Endothelial cell of umbilical vein (primary cell): Measurements from ENCODE around the gene GRAMD1B. TPM values are rescaled to one million over a fixed set of nuclear protein-coding genes. Genes with fewer than 3 reads are reported as not detected.

Experiments used
- BruUV-seq: library from RNA; stranded (reverse); fragments of 400-500 nt; replicated peaks from 2 replicates; lab custom pipeline; 2021; lab: Mats Ljungman, UMichigan
- CTCF ChIA-PET: fragments of 300-600, 350-600 bp; sonication (Branson Sonifier 250); formaldehyde crosslinking; loops from one replicate; lab custom pipeline; 2021; ENCODE audit warnings: antibody characterized with exemption, inconsistent platforms; lab: Charles Lee
- POLR2A ChIA-PET: fragments of 300-600, 350-600 bp; sonication (Branson Sonifier 250); formaldehyde crosslinking; loops from one replicate; lab custom pipeline; 2021; ENCODE audit warnings: antibody characterized with exemption, inconsistent platforms; lab: Charles Lee
- DNase-seq: peaks from one replicate; pipeline ENCODE4 v3.0.0-alpha.2; 2011; ENCODE audit warnings: low read depth, low spot score
- FAIRE-seq: peaks from 2 replicates; lab custom pipeline; 2011; peaks lifted over from hg19 to GRCh38; lab: Jason Lieb, UNC
- H2AFZ ChIP-seq: 2 replicates; pipeline ENCODE4 v1.6.0; 2012; ENCODE audit warnings: low read depth, low read length, control low read depth, inconsistent platforms
- H3K27ac ChIP-seq: 2 replicates; pipeline ENCODE4 v1.5.1; 2011; ENCODE audit warnings: low read depth, mild to moderate bottlenecking, control low read depth, low read length, moderate library complexity; ENCODE audit not compliant: insufficient read depth
- H3K27me3 ChIP-seq, 2 experiments: 2 replicates each; pipeline versions ENCODE4 v1.6.0 to v1.6.1; 2011; ENCODE audit warnings: low read length in 2 of 2, mixed read lengths in 1 of 2; ENCODE audit not compliant: control insufficient read depth in 2 of 2, insufficient read depth in 2 of 2
- H3K36me3 ChIP-seq, 2 experiments: 2 replicates in 1 of 2; 3 replicates in 1 of 2; pipeline ENCODE4 v1.5.1; 2011; ENCODE audit warnings: low read length in 2 of 2, mild to moderate bottlenecking in 1 of 2, moderate library complexity in 1 of 2; ENCODE audit not compliant: control insufficient read depth in 2 of 2, insufficient read depth in 2 of 2; ENCODE audit errors: extremely low read depth in 1 of 2
- H3K4me1 ChIP-seq: 3 replicates; pipeline ENCODE4 v1.5.1; 2011; ENCODE audit warnings: mild to moderate bottlenecking, low read length; ENCODE audit not compliant: control insufficient read depth, insufficient read depth; ENCODE audit errors: extremely low read depth
- H3K4me2 ChIP-seq: 2 replicates; pipeline ENCODE4 v1.6.1; 2011; ENCODE audit warnings: low read length, control low read depth, mixed read lengths; ENCODE audit not compliant: insufficient read depth
- H3K4me3 ChIP-seq, 3 experiments: fragments of 200-600 bp in 1 of 3; sonication (generic), shearing (Covaris generic) in 1 of 3; replicated peaks in 1 of 3; 2 replicates each; pipeline ENCODE4 v1.5.1; 2011 to 2016; ENCODE audit warnings: control low read depth in 3 of 3, low read length in 3 of 3, mild to moderate bottlenecking in 2 of 3, inconsistent platforms in 1 of 3, low read depth in 1 of 3, moderate library complexity in 1 of 3; ENCODE audit not compliant: insufficient read depth in 1 of 3
- H3K79me2 ChIP-seq: 2 replicates; pipeline ENCODE4 v1.6.0; 2012; ENCODE audit warnings: low read length, inconsistent platforms; ENCODE audit not compliant: control insufficient read depth, insufficient read depth
- H3K9ac ChIP-seq: replicated peaks from 2 replicates; pipeline ENCODE3; 2011; ENCODE audit warnings: low read length, control low read depth; ENCODE audit not compliant: insufficient read depth; ENCODE audit errors: extremely low read depth
- H3K9me1 ChIP-seq: replicated peaks from 3 replicates; pipeline ENCODE4 v1.6.0; 2011; ENCODE audit warnings: mild to moderate bottlenecking, low read length; ENCODE audit not compliant: control insufficient read depth, insufficient read depth; ENCODE audit errors: extremely low read depth
- H3K9me3 ChIP-seq: replicated peaks from 2 replicates; pipeline ENCODE4 v1.5.1; 2012; ENCODE audit warnings: low read length, inconsistent platforms; ENCODE audit not compliant: control insufficient read depth, insufficient read depth
- H4K20me1 ChIP-seq: replicated peaks from 2 replicates; pipeline ENCODE3; 2011; ENCODE audit warnings: mild to moderate bottlenecking, low read length; ENCODE audit not compliant: control insufficient read depth, insufficient read depth; ENCODE audit errors: extremely low read depth
- CTCF ChIP-seq, 2 donors: IDR thresholded peaks; 1 replicate in 1 of 2; 2 replicates in 1 of 2; pipeline ENCODE4 v1.5.1; 2011; ENCODE audit warnings: low read length in 2 of 2, mild to moderate bottlenecking in 2 of 2, moderate library complexity in 2 of 2, control low read depth in 1 of 2, inconsistent platforms in 1 of 2, low read depth in 1 of 2; ENCODE audit not compliant: insufficient read depth in 1 of 2; ENCODE audit errors: extremely low read depth in 1 of 2
- EZH2 ChIP-seq: IDR thresholded peaks from 2 replicates; pipeline ENCODE4 v1.6.1; 2012; ENCODE audit warnings: borderline replicate concordance, low read depth, mild to moderate bottlenecking, moderate library complexity, low read length, inconsistent platforms; ENCODE audit not compliant: severe bottlenecking
- FOS ChIP-seq: IDR thresholded peaks from 2 replicates; pipeline ENCODE4 v1.6.1; 2011; ENCODE audit warnings: mild to moderate bottlenecking, low read length, moderate library complexity, borderline replicate concordance; ENCODE audit not compliant: insufficient read depth
- GATA2 ChIP-seq: IDR thresholded peaks from 2 replicates; pipeline ENCODE4 v1.7.0; 2011; ENCODE audit warnings: low read depth, mild to moderate bottlenecking, moderate library complexity, mixed read lengths, low read length; ENCODE audit not compliant: insufficient read length, insufficient read depth
- JUN ChIP-seq: IDR thresholded peaks from 2 replicates; pipeline ENCODE4 v1.6.1; 2011; ENCODE audit warnings: borderline replicate concordance, low read depth; ENCODE audit not compliant: insufficient read length, insufficient read depth
- MAX ChIP-seq: IDR thresholded peaks from 2 replicates; pipeline ENCODE4 v1.6.1; 2011; ENCODE audit not compliant: insufficient read depth, insufficient read length
- MYC ChIP-seq: IDR thresholded peaks from one replicate; pipeline ENCODE4 v1.6.1; 2011; ENCODE audit warnings: mild to moderate bottlenecking, low read depth, low read length
- POLR2A ChIP-seq: IDR thresholded peaks from 2 replicates; pipeline ENCODE4 v1.6.1; 2012; ENCODE audit warnings: low read depth, mild to moderate bottlenecking, control low read depth, low read length
- POLR2AphosphoS5 ChIP-seq: IDR thresholded peaks from 2 replicates; pipeline ENCODE4 v1.6.1; 2012; ENCODE audit warnings: low read depth, mild to moderate bottlenecking, control low read depth, low read length, moderate library complexity; ENCODE audit not compliant: insufficient read depth
- dilution Hi-C: fragments of 300-500 bp; cut with MboI; formaldehyde crosslinking; loops from one replicate; pipeline ENCODE4 v1.15.0; 2019; ENCODE audit warnings: low sequenced_read_pairs; ENCODE audit not compliant: extremely low pct_ligation_motif_present
- intact Hi-C: fragments of 100-400 bp; cut with micrococcal nuclease; formaldehyde crosslinking; loops from one replicate; pipeline ENCODE4 v1.10.0; 2022
- polyA plus RNA-seq, 4 experiments: library from polyadenylated mRNA; depleted of rRNA in 3 of 4; stranded (reverse) in 3 of 4; unstranded in 1 of 4; fragments of >200 nt; gene quantifications; 2 replicates each; pipeline versions ENCODE4 v1.2.1 to v1.2.3, GENCODE V29; 2011 to 2012; ENCODE audit warnings: missing spikeins in 1 of 4
- total RNA-seq: library from RNA; stranded (reverse); gene quantifications from 2 replicates; pipeline ENCODE4 v1.2.3, GENCODE V29; 2021

Gene GRAMD1B
- total and polyA plus RNA-seq, 2 donors (not counting 3 experiments of a cell fraction or from before 2014, with no cell fraction given), result 5.1 to 11.1 TPM

- no peak overlapping the region for H3K4me3 ChIP-seq
- ChIA-PET POLR2A (no interaction called here), CTCF (interaction anchor here (0.9 to 8.1 kb wide), 2 partner anchors 74 to 234 kb away, joined by 4 to 368 read pairs; no protein-coding TSS in a partner anchor)
- H2AFZ ChIP-seq, result no peak overlapping the region
- DNase-seq (no peak), FAIRE-seq (no peak)
- no peaks in the 10 kb centered on the region for H3K79me2 ChIP-seq
- H3K4me2 ChIP-seq, result no peak overlapping the region
- TF ChIP-seq POLR2A, result no peak
- no peaks in the 10 kb centered on the region for H3K36me3 ChIP-seq
- no peaks in the 10 kb centered on the region for H3K9me1 ChIP-seq
- H3K9ac ChIP-seq, result no peak overlapping the region
- BruUV-seq, result no TSS peak
- H3K27me3 ChIP-seq, result no peaks in the 10 kb centered on the region
- dilution Hi-C loops, result loop anchor here (25.0 kb wide), 1 partner anchor 169 kb away; no protein-coding TSS in a partner anchor
- no peaks in the 10 kb centered on the region for H4K20me1 ChIP-seq
- intact Hi-C loops, result no loop called here
- peaks cover 2% of the 10 kb centered on the region for H3K4me1 ChIP-seq
- no peaks in the 10 kb centered on the region for H3K9me3 ChIP-seq
- H3K27ac ChIP-seq, result no peak overlapping the region
These were observed 51.6 kb downstream of the GRAMD1B start for GRCh38 chr11:123481640-123482039.

- DNase-seq (no peak), FAIRE-seq (no peak)
- Histone ChIP-seq H3K4me3 (no peak overlapping the region), H3K36me3 (no peaks in the 10 kb centered on the region), H3K9ac (no peak overlapping the region), H3K9me3 (no peaks in the 10 kb centered on the region), H3K79me2 (no peaks in the 10 kb centered on the region), H3K27ac (no peak overlapping the region), H3K27me3 (no peaks in the 10 kb centered on the region), H2AFZ (no peak overlapping the region), H3K4me2 (no peak overlapping the region), H3K4me1 (peaks cover 2% of the 10 kb centered on the region), H4K20me1 (no peaks in the 10 kb centered on the region), H3K9me1 (no peaks in the 10 kb centered on the region)
- dilution Hi-C loops (loop anchor here (25.0 kb wide), 1 partner anchor 170 kb away; no protein-coding TSS in a partner anchor), intact Hi-C loops (no loop called here)
- ChIA-PET CTCF (interaction anchor here (0.9 to 8.1 kb wide), 2 partner anchors 74 to 235 kb away, joined by 4 to 368 read pairs; no protein-coding TSS in a partner anchor), POLR2A (no interaction called here)
- BruUV-seq, result no TSS peak
- TF ChIP-seq FOS, result no peak
- no peak for TF ChIP-seq MYC
- no peak for TF ChIP-seq POLR2A
- no peak for TF ChIP-seq EZH2
- no peak for TF ChIP-seq MAX
- no peak for TF ChIP-seq JUN
- no peak for TF ChIP-seq POLR2AphosphoS5
- TF ChIP-seq GATA2, result no peak
- no peak for TF ChIP-seq CTCF (IDR thresholded peaks at IDR 0.05; ENCODE audit: extremely low read depth in 1 of 2, insufficient read depth in 1 of 2, low read depth in 1 of 2, low read length in 2 of 2)
These were observed 52.1 kb downstream of the GRAMD1B start for GRCh38 chr11:123482218-123482617.
